Measurements from ENCODE around the gene INSYN2B. TPM values are rescaled to one million over a fixed set of nuclear protein-coding genes. Genes with fewer than 3 reads are reported as not detected.
"Not testable (repeated sequence)": the region's sequence is repeated elsewhere in the genome, so short reads cannot be mapped to it uniquely, and the experiment has no call there.

The INSYN2B gene
- polyA plus RNA-seq, 1 donor from 2014 or later: not detected

GRCh38 chr5:169956126-169956525 lies 24.2 kb downstream of the INSYN2B start:
- peaks cover 5% of the 10 kb centered on the region for H3K36me3 Mint-ChIP-seq
- H3K27ac Mint-ChIP-seq: no peak overlapping the region
- H3K9me3 Mint-ChIP-seq: no peaks in the 10 kb centered on the region
- no peak overlapping the region for H3K4me3 Mint-ChIP-seq
- H3K27me3 Mint-ChIP-seq: no peaks in the 10 kb centered on the region
- H3K4me1 Mint-ChIP-seq: peaks cover 5 to 18% (median 10%) of the 10 kb centered on the region in 3 donors

- Mint-ChIP-seq H3K27ac (no peak overlapping the region), H3K9me3 (no peaks in the 10 kb centered on the region), H3K4me1 (peaks cover 5 to 17% (median 10%) of the 10 kb centered on the region in 3 donors), H3K36me3 (peaks cover 7% of the 10 kb centered on the region), H3K4me3 (peak overlapping the region in 1 of 4 donors; percentile 51), H3K27me3 (no peaks in the 10 kb centered on the region)
These were observed 25.5 kb downstream of the INSYN2B start for GRCh38 chr5:169954786-169955185.

- not testable (repeated sequence) for H3K36me3 Mint-ChIP-seq, H3K27ac Mint-ChIP-seq, H3K9me3 Mint-ChIP-seq, H3K4me3 Mint-ChIP-seq, H3K27me3 Mint-ChIP-seq
- peaks cover 5 to 13% (median 11%) of the 10 kb centered on the region in 3 donors for H3K4me1 Mint-ChIP-seq
These were observed 27.1 kb downstream of the INSYN2B start for GRCh38 chr5:169953196-169953595.

- Mint-ChIP-seq H3K4me3 (no peak overlapping the region), H3K9me3 (no peaks in the 10 kb centered on the region), H3K27me3 (no peaks in the 10 kb centered on the region), H3K36me3 (peaks cover 11% of the 10 kb centered on the region), H3K4me1 (peaks cover 3 to 19% (median 12%) of the 10 kb centered on the region in 3 donors), H3K27ac (no peak overlapping the region)
These were observed 30.0 kb downstream of the INSYN2B start for GRCh38 chr5:169950333-169950732.

GRCh38 chr5:169946743-169947295 lies 33.5 kb downstream of the INSYN2B start:
- Mint-ChIP-seq H3K36me3 (peaks cover 9% of the 10 kb centered on the region), H3K27ac (no peak overlapping the region), H3K9me3 (no peaks in the 10 kb centered on the region), H3K4me1 (peaks cover 4 to 20% (median 9%) of the 10 kb centered on the region in 3 donors), H3K27me3 (no peaks in the 10 kb centered on the region), H3K4me3 (no peak overlapping the region)

GRCh38 chr5:169945831-169946261 lies 34.4 kb downstream of the INSYN2B start:
- H3K27ac Mint-ChIP-seq: no peak overlapping the region
- no peak overlapping the region for H3K4me3 Mint-ChIP-seq
- no peaks in the 10 kb centered on the region for H3K27me3 Mint-ChIP-seq
- peaks cover 9% of the 10 kb centered on the region for H3K36me3 Mint-ChIP-seq
- no peaks in the 10 kb centered on the region for H3K9me3 Mint-ChIP-seq
- peaks cover 2 to 14% (median 6%) of the 10 kb centered on the region in 3 donors for H3K4me1 Mint-ChIP-seq

- Mint-ChIP-seq H3K27ac (no peak overlapping the region), H3K4me3 (no peak overlapping the region), H3K9me3 (no peaks in the 10 kb centered on the region)
These were observed 35.2 kb downstream of the INSYN2B start for GRCh38 chr5:169944922-169945680.

GRCh38 chr5:169944115-169944514 lies 36.2 kb downstream of the INSYN2B start:
- Mint-ChIP-seq H3K4me3 (peak overlapping the region in 1 of 4 donors; percentile 58), H3K4me1 (peaks cover 2 to 14% (median 6%) of the 10 kb centered on the region in 3 donors), H3K27me3 (no peaks in the 10 kb centered on the region), H3K27ac (peak overlapping the region in 1 of 3 donors; percentile 18), H3K36me3 (peaks cover 5% of the 10 kb centered on the region), H3K9me3 (no peaks in the 10 kb centered on the region)

More at GRCh38 chr5:169944922-169945680, 35.2 kb downstream of the INSYN2B start:
- Mint-ChIP-seq H3K36me3 (peaks cover 5% of the 10 kb centered on the region), H3K4me1 (peaks cover 2 to 14% (median 6%) of the 10 kb centered on the region in 3 donors), H3K27me3 (no peaks in the 10 kb centered on the region)

- Mint-ChIP-seq H3K9me3 (no peaks in the 10 kb centered on the region), H3K27ac (peak overlapping the region in 1 of 3 donors; percentile 53), H3K27me3 (no peaks in the 10 kb centered on the region), H3K4me1 (peaks cover 2 to 14% (median 6%) of the 10 kb centered on the region in 3 donors), H3K36me3 (peaks cover 5% of the 10 kb centered on the region), H3K4me3 (no peak overlapping the region)
These were observed 37.3 kb downstream of the INSYN2B start for GRCh38 chr5:169943026-169943425.

GRCh38 chr5:169942181-169942580 lies 38.1 kb downstream of the INSYN2B start:
- Mint-ChIP-seq H3K36me3 (peaks cover 5% of the 10 kb centered on the region), H3K4me3 (no peak overlapping the region), H3K27ac (peak overlapping the region in 1 of 3 donors; percentile 6), H3K27me3 (no peaks in the 10 kb centered on the region), H3K9me3 (no peaks in the 10 kb centered on the region), H3K4me1 (peaks cover 2 to 14% (median 5%) of the 10 kb centered on the region in 3 donors)

- H3K4me3 Mint-ChIP-seq: peak overlapping the region in 1 of 4 donors; percentile 67
- peak overlapping the region in 2 of 3 donors; percentile 6 to 76 for H3K27ac Mint-ChIP-seq
- no peaks in the 10 kb centered on the region for H3K27me3 Mint-ChIP-seq
- peaks cover 2 to 9% (median 5%) of the 10 kb centered on the region in 3 donors for H3K4me1 Mint-ChIP-seq
- H3K9me3 Mint-ChIP-seq: no peaks in the 10 kb centered on the region
- peaks cover 4% of the 10 kb centered on the region for H3K36me3 Mint-ChIP-seq
These were observed 38.8 kb downstream of the INSYN2B start for GRCh38 chr5:169941542-169941941.

GRCh38 chr5:169939731-169940130 lies 40.6 kb downstream of the INSYN2B start:
- peaks cover 3% of the 10 kb centered on the region for H3K36me3 Mint-ChIP-seq
- no peak overlapping the region for H3K4me3 Mint-ChIP-seq
- H3K27me3 Mint-ChIP-seq: no peaks in the 10 kb centered on the region
- H3K9me3 Mint-ChIP-seq: no peaks in the 10 kb centered on the region
- H3K4me1 Mint-ChIP-seq: peaks cover 17% of the 10 kb centered on the region in 3 donors
- H3K27ac Mint-ChIP-seq: peak overlapping the region in 1 of 3 donors; percentile 16

GRCh38 chr5:169938439-169938838 lies 41.9 kb downstream of the INSYN2B start:
- Mint-ChIP-seq H3K9me3 (no peaks in the 10 kb centered on the region), H3K36me3 (peaks cover 3% of the 10 kb centered on the region), H3K27ac (no peak overlapping the region), H3K4me3 (no peak overlapping the region), H3K4me1 (peaks cover 20 to 26% (median 24%) of the 10 kb centered on the region in 3 donors), H3K27me3 (no peaks in the 10 kb centered on the region)

GRCh38 chr5:169935762-169936161 lies 44.5 kb downstream of the INSYN2B start:
- H3K27ac Mint-ChIP-seq: no peak overlapping the region
- peaks cover 34 to 47% (median 41%) of the 10 kb centered on the region in 3 donors for H3K4me1 Mint-ChIP-seq
- H3K9me3 Mint-ChIP-seq: no peaks in the 10 kb centered on the region
- peaks cover 8% of the 10 kb centered on the region for H3K36me3 Mint-ChIP-seq
- H3K27me3 Mint-ChIP-seq: no peaks in the 10 kb centered on the region
- H3K4me3 Mint-ChIP-seq: peak overlapping the region in 2 of 4 donors; percentile 39 to 79

- Mint-ChIP-seq H3K36me3 (peaks cover 10% of the 10 kb centered on the region), H3K27ac (no peak overlapping the region)
These were observed 45.3 kb downstream of the INSYN2B start for GRCh38 chr5:169934990-169935389.

More at GRCh38 chr5:169934990-169935389, 45.3 kb downstream of the INSYN2B start:
- Mint-ChIP-seq H3K9me3 (no peaks in the 10 kb centered on the region), H3K27me3 (no peaks in the 10 kb centered on the region), H3K4me1 (peaks cover 37 to 50% (median 47%) of the 10 kb centered on the region in 3 donors), H3K4me3 (peak overlapping the region in 1 of 4 donors; percentile 39)
